ENCODE data around the gene PDIK1L.

The PDIK1L gene

GRCh38 chr1:26114165-26114927 lies 2.7 kb downstream of the PDIK1L start:
- H2AFZ ChIP-seq (ENCODE audit: low read length) = no peak overlapping the region
- H3K36me3 ChIP-seq (replicated peaks in 1 of 2; ENCODE audit: control insufficient read depth in 2 of 2, insufficient read depth in 2 of 2, low read length in 2 of 2) = peaks cover 10 to 55% of the 10 kb centered on the region in 2 donors
- no peak overlapping the region for H3K14ac ChIP-seq (ENCODE audit: low read length)
- no peak overlapping the region for H3K9ac ChIP-seq (ENCODE audit: low read depth, low read length, poor library complexity)
- no peak overlapping the region for H2BK12ac ChIP-seq (ENCODE audit: low read length)
- no peak overlapping the region for H3K4me2 ChIP-seq (ENCODE audit: insufficient read depth, low read length, poor library complexity, severe bottlenecking)
- peaks cover 3% of the 10 kb centered on the region for H3K79me1 ChIP-seq (ENCODE audit: low read depth, low read length)
- H2BK15ac ChIP-seq (ENCODE audit: low read length) = no peak overlapping the region
- peaks cover 6 to 10% of the 10 kb centered on the region in 2 donors for H3K4me1 ChIP-seq (ENCODE audit: control insufficient read depth in 2 of 2, insufficient read depth in 1 of 2, low read depth in 1 of 2, low read length in 2 of 2)
- no peak overlapping the region for H3K4ac ChIP-seq (ENCODE audit: low read length)
- no peak overlapping the region for H2BK5ac ChIP-seq (ENCODE audit: low read length)
- H3K18ac ChIP-seq (ENCODE audit: low read length) = no peak overlapping the region
- DNase-seq (ENCODE audit: low spot score) = no peak
- H3K27ac ChIP-seq (replicated peaks; ENCODE audit: low read length) = no peak overlapping the region
- no peaks in the 10 kb centered on the region for H3K27me3 ChIP-seq (ENCODE audit: control insufficient read depth in 3 of 3, insufficient read depth in 3 of 3, low read depth in 1 of 3, low read length in 3 of 3)
- H3K23ac ChIP-seq (ENCODE audit: low read depth, low read length, poor library complexity) = no peak overlapping the region
- H3K9me3 ChIP-seq (replicated peaks in 1 of 2; ENCODE audit: control insufficient read depth in 2 of 2, insufficient read depth in 1 of 2, low read depth in 1 of 2, low read length in 2 of 2) = no peaks in the 10 kb centered on the region
- no CpG with 5 or more reads among the region's 12 CpGs for whole genome bisulfite sequencing, 2 donors (ENCODE audit: extremely low coverage in 2 of 2, insufficient read length in 2 of 2, insufficient replicate concordance in 1 of 2)
- no peak overlapping the region for H4K91ac ChIP-seq (ENCODE audit: low read depth, low read length, poor library complexity)
- H3K4me3 ChIP-seq (ENCODE audit: low read length in 2 of 2) = no peak overlapping the region
- H4K8ac ChIP-seq (ENCODE audit: low read depth, low read length) = no peak overlapping the region
- no peak overlapping the region for H2AK5ac ChIP-seq (ENCODE audit: low read depth, low read length)
- no peak overlapping the region for H2BK120ac ChIP-seq (ENCODE audit: low read depth, low read length)

- no peaks in the 10 kb centered on the region for H3K79me1 ChIP-seq (ENCODE audit: low read depth, low read length)
- no peak overlapping the region for H2AFZ ChIP-seq (ENCODE audit: low read length)
- WGBS, 2 donors (ENCODE audit: extremely low coverage in 2 of 2, insufficient read length in 2 of 2, insufficient replicate concordance in 1 of 2) = no CpG with 5 or more reads among the region's 9 CpGs
- no peak overlapping the region for H2BK120ac ChIP-seq (ENCODE audit: low read depth, low read length)
- H3K14ac ChIP-seq (ENCODE audit: low read length) = no peak overlapping the region
- H3K27ac ChIP-seq (replicated peaks; ENCODE audit: low read length) = no peak overlapping the region
- no peak overlapping the region for H2AK5ac ChIP-seq (ENCODE audit: low read depth, low read length)
- no peak overlapping the region for H2BK15ac ChIP-seq (ENCODE audit: low read length)
- no peak for DNase-seq (ENCODE audit: low spot score)
- H3K4me3 ChIP-seq (ENCODE audit: low read length in 2 of 2) = no peak overlapping the region
- no peaks in the 10 kb centered on the region for H3K27me3 ChIP-seq (ENCODE audit: control insufficient read depth in 3 of 3, insufficient read depth in 3 of 3, low read depth in 1 of 3, low read length in 3 of 3)
- H3K18ac ChIP-seq (ENCODE audit: low read length) = no peak overlapping the region
- H3K36me3 ChIP-seq (replicated peaks in 1 of 2; ENCODE audit: control insufficient read depth in 2 of 2, insufficient read depth in 2 of 2, low read length in 2 of 2) = peaks cover 6 to 84% of the 10 kb centered on the region in 2 donors
- H2BK5ac ChIP-seq (ENCODE audit: low read length) = no peak overlapping the region
- no peak overlapping the region for H4K91ac ChIP-seq (ENCODE audit: low read depth, low read length, poor library complexity)
- H3K4ac ChIP-seq (ENCODE audit: low read length) = no peak overlapping the region
- no peaks in the 10 kb centered on the region for H3K9me3 ChIP-seq (replicated peaks in 1 of 2; ENCODE audit: control insufficient read depth in 2 of 2, insufficient read depth in 1 of 2, low read depth in 1 of 2, low read length in 2 of 2)
- no peak overlapping the region for H2BK12ac ChIP-seq (ENCODE audit: low read length)
- no peak overlapping the region for H3K9ac ChIP-seq (ENCODE audit: low read depth, low read length, poor library complexity)
- no peak overlapping the region for H3K23ac ChIP-seq (ENCODE audit: low read depth, low read length, poor library complexity)
- H3K4me2 ChIP-seq (ENCODE audit: insufficient read depth, low read length, poor library complexity, severe bottlenecking) = no peak overlapping the region
- H3K4me1 ChIP-seq (ENCODE audit: control insufficient read depth in 2 of 2, insufficient read depth in 1 of 2, low read depth in 1 of 2, low read length in 2 of 2) = no peaks in the 10 kb centered on the region
- H4K8ac ChIP-seq (ENCODE audit: low read depth, low read length) = no peak overlapping the region
Measured at GRCh38 chr1:26119892-26120608, 8.4 kb downstream of the PDIK1L start.

GRCh38 chr1:26121854-26122773 lies 10.5 kb downstream of the PDIK1L start:
- H3K4me2 ChIP-seq (ENCODE audit: insufficient read depth, low read length, poor library complexity, severe bottlenecking) = no peak overlapping the region
- no peak overlapping the region for H2BK120ac ChIP-seq (ENCODE audit: low read depth, low read length)
- peaks cover 6 to 67% of the 10 kb centered on the region in 2 donors for H3K36me3 ChIP-seq (replicated peaks in 1 of 2; ENCODE audit: control insufficient read depth in 2 of 2, insufficient read depth in 2 of 2, low read length in 2 of 2)
- H3K79me1 ChIP-seq (ENCODE audit: low read depth, low read length) = no peaks in the 10 kb centered on the region
- H2AFZ ChIP-seq (ENCODE audit: low read length) = no peak overlapping the region
- H3K23ac ChIP-seq (ENCODE audit: low read depth, low read length, poor library complexity) = no peak overlapping the region
- no peak overlapping the region for H3K18ac ChIP-seq (ENCODE audit: low read length)
- no peak overlapping the region for H4K8ac ChIP-seq (ENCODE audit: low read depth, low read length)
- H3K14ac ChIP-seq (ENCODE audit: low read length) = no peak overlapping the region
- no peaks in the 10 kb centered on the region for H3K27me3 ChIP-seq (ENCODE audit: control insufficient read depth in 3 of 3, insufficient read depth in 3 of 3, low read depth in 1 of 3, low read length in 3 of 3)
- no peaks in the 10 kb centered on the region for H3K4me1 ChIP-seq (ENCODE audit: control insufficient read depth in 2 of 2, insufficient read depth in 1 of 2, low read depth in 1 of 2, low read length in 2 of 2)
- no CpG with 5 or more reads among the region's 8 CpGs for WGBS, 2 donors (ENCODE audit: extremely low coverage in 2 of 2, insufficient read length in 2 of 2, insufficient replicate concordance in 1 of 2)
- no peak for DNase-seq (ENCODE audit: low spot score)
- H4K91ac ChIP-seq (ENCODE audit: low read depth, low read length, poor library complexity) = no peak overlapping the region
- no peak overlapping the region for H2BK5ac ChIP-seq (ENCODE audit: low read length)
- no peaks in the 10 kb centered on the region for H3K9me3 ChIP-seq (replicated peaks in 1 of 2; ENCODE audit: control insufficient read depth in 2 of 2, insufficient read depth in 1 of 2, low read depth in 1 of 2, low read length in 2 of 2)
- no peak overlapping the region for H3K27ac ChIP-seq (replicated peaks; ENCODE audit: low read length)
- H2AK5ac ChIP-seq (ENCODE audit: low read depth, low read length) = no peak overlapping the region
- no peak overlapping the region for H3K4me3 ChIP-seq (ENCODE audit: low read length in 2 of 2)
- H2BK15ac ChIP-seq (ENCODE audit: low read length) = no peak overlapping the region
- no peak overlapping the region for H3K9ac ChIP-seq (ENCODE audit: low read depth, low read length, poor library complexity)
- H2BK12ac ChIP-seq (ENCODE audit: low read length) = no peak overlapping the region
- no peak overlapping the region for H3K4ac ChIP-seq (ENCODE audit: low read length)

All from neuronal stem cell (in vitro differentiated cells).